NCI-H69 (cell line): ENCODE measurements around the gene DUSP9.
A peak's percentile ranks its signal among the peaks of the same experiment; 100 is the strongest.

Experiments
- DNase-seq: peaks from one replicate; lab custom pipeline; 2025; lab: John Stamatoyannopoulos, UW

DUSP9 gene

GRCh38 chrX:153635788-153636668 is 11.0 kb upstream of the DUSP9 start:
- DNase-seq = peak; percentile 49

- DNase-seq = no peak
Observed at GRCh38 chrX:153636716-153637115, 10.3 kb upstream of the DUSP9 start.

GRCh38 chrX:153637121-153638040 is 9.6 kb upstream of the DUSP9 start:
- no peak for DNase-seq

GRCh38 chrX:153638041-153638371 is 9.0 kb upstream of the DUSP9 start:
- no peak for DNase-seq

GRCh38 chrX:153638436-153639176 is 8.4 kb upstream of the DUSP9 start:
- no peak for DNase-seq

GRCh38 chrX:153639177-153640044 is 7.6 kb upstream of the DUSP9 start:
- DNase-seq = peak; percentile 29

- DNase-seq = no peak
Observed at GRCh38 chrX:153640045-153640686, 6.8 kb upstream of the DUSP9 start.

- no peak for DNase-seq
Observed at GRCh38 chrX:153640736-153641575, 6.0 kb upstream of the DUSP9 start.

- no peak for DNase-seq
Observed at GRCh38 chrX:153641627-153642026, 5.4 kb upstream of the DUSP9 start.

GRCh38 chrX:153642051-153642654 is 4.8 kb upstream of the DUSP9 start:
- DNase-seq = peak; percentile 64

- DNase-seq = peak; percentile 43
Observed at GRCh38 chrX:153642655-153643430, 4.2 kb upstream of the DUSP9 start.

GRCh38 chrX:153643431-153644351 is 3.3 kb upstream of the DUSP9 start:
- DNase-seq = peak; percentile 49

GRCh38 chrX:153644356-153645125 is 2.5 kb upstream of the DUSP9 start:
- DNase-seq = peak; percentile 34

GRCh38 chrX:153645151-153645550 is 1.9 kb upstream of the DUSP9 start:
- DNase-seq = no peak

- DNase-seq = no peak
Observed at GRCh38 chrX:153645921-153646488, 998 bp upstream of the DUSP9 start.
